Kidney capillary endothelial cell (primary cell): ENCODE results near the gene CHST15.
A peak's percentile ranks its signal among the peaks of the same experiment; 100 is the strongest.

Experiments used
- DNase-seq: peaks from one replicate; pipeline ENCODE4 v3.0.0-alpha.2; 2018; ENCODE audit warnings: low spot score

Gene CHST15

GRCh38 chr10:124092860-124093773 lies at the start of gene CHST15:
Gene CHST15 (minus strand): TSS chr10:124093598. CDS start chr10:124046212, 47,386 bp downstream.
- peak; percentile 73 for DNase-seq

GRCh38 chr10:124142960-124143359 lies 49.6 kb upstream of the CHST15 start:
- DNase-seq = no peak

GRCh38 chr10:124142006-124142739 lies 48.8 kb upstream of the CHST15 start:
- DNase-seq = no peak

- DNase-seq = no peak
Measured at GRCh38 chr10:124138883-124139348, 45.5 kb upstream of the CHST15 start.

GRCh38 chr10:124138195-124138882 lies 44.9 kb upstream of the CHST15 start:
- no peak for DNase-seq

- no peak for DNase-seq
Measured at GRCh38 chr10:124134251-124134893, 41.0 kb upstream of the CHST15 start.

GRCh38 chr10:124132876-124133275 lies 39.5 kb upstream of the CHST15 start:
- no peak for DNase-seq

- DNase-seq = no peak
Measured at GRCh38 chr10:124132306-124132705, 38.9 kb upstream of the CHST15 start.

- no peak for DNase-seq
Measured at GRCh38 chr10:124131172-124131571, 37.8 kb upstream of the CHST15 start.

- DNase-seq = no peak
Measured at GRCh38 chr10:124130198-124130900, 37.0 kb upstream of the CHST15 start.

GRCh38 chr10:124129471-124129870 lies 36.1 kb upstream of the CHST15 start:
- no peak for DNase-seq

GRCh38 chr10:124128811-124129145 lies 35.4 kb upstream of the CHST15 start:
- DNase-seq = no peak

GRCh38 chr10:124127965-124128810 lies 34.8 kb upstream of the CHST15 start:
- no peak for DNase-seq

GRCh38 chr10:124127563-124127962 lies 34.2 kb upstream of the CHST15 start:
- no peak for DNase-seq

- DNase-seq = no peak
Measured at GRCh38 chr10:124126983-124127385, 33.6 kb upstream of the CHST15 start.

GRCh38 chr10:124126145-124126982 lies 33.0 kb upstream of the CHST15 start:
- DNase-seq = no peak

- no peak for DNase-seq
Measured at GRCh38 chr10:124125305-124126116, 32.1 kb upstream of the CHST15 start.

- no peak for DNase-seq
Measured at GRCh38 chr10:124124769-124125161, 31.4 kb upstream of the CHST15 start.
